ENCODE results near the gene IVNS1ABP. TPM values are rescaled to one million over a fixed set of nuclear protein-coding genes. Genes with fewer than 3 reads are reported as not detected.

Gene IVNS1ABP
- 136 TPM for total RNA-seq

GRCh38 chr1:185317034-185317885 lies at the start of gene IVNS1ABP:
TSS of gene IVNS1ABP (minus strand) at chr1:185317243. CDS start at chr1:185309493, 7,750 bp downstream.

Small RNA genes lying within 50 kb of the gene (small RNA-seq; reads per million reads assigned to genes)
- not detected for gene RF00019

Other genes starting within 250 kb of the IVNS1ABP start
- gene TRMT1L, start 160.3 kb downstream of the IVNS1ABP start, total RNA-seq = 22.8 TPM
- 36.0 TPM for gene SWT1, start 160.1 kb downstream of the IVNS1ABP start, total RNA-seq